Measurements from ENCODE around the gene PLEKHA3.
A peak's percentile ranks its signal among the peaks of the same experiment; 100 is the strongest.
"Not testable (repeated sequence)": the region's sequence is repeated elsewhere in the genome, so short reads cannot be mapped to it uniquely, and the experiment has no call there.

Gene PLEKHA3

GRCh38 chr2:178513876-178514275, 33.6 kb downstream of the PLEKHA3 start:
- POLR2A ChIA-PET: no interaction called here
- CTCF ChIA-PET: interaction anchor here (1.8 to 3.4 kb wide), 2 partner anchors 9 to 14 kb away, joined by 4 to 12 read pairs; no protein-coding TSS in a partner anchor
- DNase-seq (ENCODE audit: extremely low spot score): no peak
- TF ChIP-seq CTCF (IDR thresholded peaks at IDR 0.05; ENCODE audit: control extremely low read depth, extremely low read depth, low read depth, missing control alignments): no peak

GRCh38 chr2:178514664-178515063, 34.4 kb downstream of the PLEKHA3 start:
- ChIA-PET POLR2A (no interaction called here), CTCF (interaction anchor here (3.4 kb wide), 1 partner anchor 8 kb away, joined by 12 read pairs; no protein-coding TSS in a partner anchor)
- no peak for TF ChIP-seq CTCF (IDR thresholded peaks at IDR 0.05; ENCODE audit: control extremely low read depth, extremely low read depth, low read depth, missing control alignments)
- DNase-seq (ENCODE audit: extremely low spot score): no peak

- TF ChIP-seq CTCF (IDR thresholded peaks at IDR 0.05; ENCODE audit: control extremely low read depth, extremely low read depth, low read depth, missing control alignments): no peak
- POLR2A ChIA-PET: no interaction called here
- CTCF ChIA-PET: interaction anchor here (0.9 to 2.7 kb wide), 8 partner anchors 8 to 102 kb away, joined by 3 to 12 read pairs (median 4); partner anchors contain the start of gene PLEKHA3
Observed at GRCh38 chr2:178517496-178517895, 37.2 kb downstream of the PLEKHA3 start.

GRCh38 chr2:178521304-178522150, 41.3 kb downstream of the PLEKHA3 start:
- DNase-seq (ENCODE audit: extremely low spot score): no peak
- ChIA-PET CTCF (interaction anchor here (1.1 to 2.5 kb wide), 7 partner anchors 8 to 71 kb away, joined by 3 to 12 read pairs (median 6); partner anchors contain the start of genes PJVK and PRKRA), POLR2A (no interaction called here)
- no peak for TF ChIP-seq CTCF (IDR thresholded peaks at IDR 0.05; ENCODE audit: control extremely low read depth, extremely low read depth, low read depth, missing control alignments)

More at GRCh38 chr2:178517496-178517895, 37.2 kb downstream of the PLEKHA3 start:
- no peak for DNase-seq (ENCODE audit: extremely low spot score)

- ChIA-PET POLR2A (no interaction called here), CTCF (interaction anchor here (0.6 to 2.5 kb wide), 12 partner anchors 9 to 72 kb away, joined by 3 to 12 read pairs (median 4); partner anchors contain the start of genes PJVK and PRKRA)
- TF ChIP-seq CTCF (IDR thresholded peaks at IDR 0.05; ENCODE audit: control extremely low read depth, extremely low read depth, low read depth, missing control alignments): peak; percentile 68
- DNase-seq (ENCODE audit: extremely low spot score): peak; percentile 78
Observed at GRCh38 chr2:178522950-178523595, 42.8 kb downstream of the PLEKHA3 start.

GRCh38 chr2:178523596-178524134, 43.4 kb downstream of the PLEKHA3 start:
- no peak for DNase-seq (ENCODE audit: extremely low spot score)
- TF ChIP-seq CTCF (IDR thresholded peaks at IDR 0.05; ENCODE audit: control extremely low read depth, extremely low read depth, low read depth, missing control alignments): no peak
- ChIA-PET POLR2A (no interaction called here), CTCF (interaction anchor here (0.9 to 2.5 kb wide), 8 partner anchors 9 to 73 kb away, joined by 3 to 12 read pairs (median 5); partner anchors contain the start of genes PJVK and PRKRA)

- DNase-seq (ENCODE audit: extremely low spot score); POLR2A ChIA-PET: not testable (repeated sequence)
- CTCF ChIA-PET: interaction anchor here (1.1 kb wide), 1 partner anchor 8 kb away, joined by 3 read pairs; no protein-coding TSS in a partner anchor
Observed at GRCh38 chr2:178525010-178525409, 44.8 kb downstream of the PLEKHA3 start.

- POLR2A ChIA-PET; DNase-seq (ENCODE audit: extremely low spot score): not testable (repeated sequence)
- CTCF ChIA-PET: interaction anchor here (1.1 kb wide), 1 partner anchor 8 kb away, joined by 3 read pairs; no protein-coding TSS in a partner anchor
Observed at GRCh38 chr2:178525460-178525859, 45.2 kb downstream of the PLEKHA3 start.
